Measurements from ENCODE around the gene FRK.

DNA sequence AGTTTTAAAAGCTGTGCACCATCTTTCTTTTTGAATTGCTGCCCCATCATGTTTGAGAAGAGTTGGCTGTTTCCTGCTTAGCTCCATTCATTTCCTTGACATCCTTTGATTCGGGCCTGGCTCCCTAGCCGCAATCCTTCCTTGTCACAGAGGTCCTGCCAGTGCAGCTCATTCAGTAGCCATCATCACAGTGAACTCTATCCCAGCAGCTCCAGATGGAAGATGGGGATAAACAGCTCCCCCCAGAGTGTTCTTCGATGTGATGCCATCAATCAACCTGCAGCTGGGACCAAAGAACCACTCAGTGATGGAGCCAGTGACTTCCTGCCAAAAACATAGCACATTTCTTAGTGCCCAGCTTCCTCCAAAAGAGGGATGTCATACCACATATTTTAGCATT is 158.8 kb downstream of the FRK start:
- TF ChIP-seq, protein P1, sequence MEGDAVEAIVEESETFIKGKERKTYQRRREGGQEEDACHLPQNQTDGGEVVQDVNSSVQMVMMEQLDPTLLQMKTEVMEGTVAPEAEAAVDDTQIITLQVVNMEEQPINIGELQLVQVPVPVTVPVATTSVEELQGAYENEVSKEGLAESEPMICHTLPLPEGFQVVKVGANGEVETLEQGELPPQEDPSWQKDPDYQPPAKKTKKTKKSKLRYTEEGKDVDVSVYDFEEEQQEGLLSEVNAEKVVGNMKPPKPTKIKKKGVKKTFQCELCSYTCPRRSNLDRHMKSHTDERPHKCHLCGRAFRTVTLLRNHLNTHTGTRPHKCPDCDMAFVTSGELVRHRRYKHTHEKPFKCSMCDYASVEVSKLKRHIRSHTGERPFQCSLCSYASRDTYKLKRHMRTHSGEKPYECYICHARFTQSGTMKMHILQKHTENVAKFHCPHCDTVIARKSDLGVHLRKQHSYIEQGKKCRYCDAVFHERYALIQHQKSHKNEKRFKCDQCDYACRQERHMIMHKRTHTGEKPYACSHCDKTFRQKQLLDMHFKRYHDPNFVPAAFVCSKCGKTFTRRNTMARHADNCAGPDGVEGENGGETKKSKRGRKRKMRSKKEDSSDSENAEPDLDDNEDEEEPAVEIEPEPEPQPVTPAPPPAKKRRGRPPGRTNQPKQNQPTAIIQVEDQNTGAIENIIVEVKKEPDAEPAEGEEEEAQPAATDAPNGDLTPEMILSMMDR (conservative IDR thresholded peaks at IDR 0.05; ENCODE audit: low read length): no peak
- TF ChIP-seq EZH2phosphoT487 (IDR thresholded peaks at IDR 0.05; ENCODE audit: borderline replicate concordance, low read depth, low read length): no peak

Data from OCI-LY7 (cell line).